Hepatocyte (in vitro differentiated cells): ENCODE measurements around the gene THY1. TPM values are rescaled to one million over a fixed set of nuclear protein-coding genes. Genes with fewer than 3 reads are reported as not detected.

ENCODE experiments used
- DNase-seq: peaks from one replicate; pipeline ENCODE4 v3.0.0-alpha.2; 2016; ENCODE audit warnings: low spot score
- H2AFZ ChIP-seq: fragments of 200-600 bp; sonication (generic); 2 replicates; pipeline ENCODE4 v1.6.0; 2016; ENCODE audit warnings: antibody characterized with exemption, mild to moderate bottlenecking
- H3K27ac ChIP-seq: fragments of 200-600 bp; sonication (generic); 2 replicates; pipeline ENCODE4 v1.5.1; 2016; ENCODE audit warnings: mild to moderate bottlenecking
- H3K27me3 ChIP-seq: fragments of 200-600 bp; sonication (generic); 2 replicates; pipeline ENCODE4 v1.6.1; 2016
- H3K36me3 ChIP-seq: fragments of 200-600 bp; sonication (generic); replicated peaks from 2 replicates; pipeline ENCODE4 v1.5.1; 2016; ENCODE audit warnings: low read depth; ENCODE audit not compliant: insufficient read depth
- H3K4me1 ChIP-seq: fragments of 200-600 bp; sonication (generic); 2 replicates; pipeline ENCODE4 v1.5.1; 2016; ENCODE audit warnings: mild to moderate bottlenecking, moderate library complexity; ENCODE audit not compliant: insufficient read depth
- H3K4me2 ChIP-seq: fragments of 200-600 bp; sonication (generic); 2 replicates; pipeline ENCODE4 v1.6.0; 2016
- H3K4me3 ChIP-seq: fragments of 200-600 bp; sonication (generic); 2 replicates; pipeline ENCODE4 v1.5.1; 2016; ENCODE audit warnings: mild to moderate bottlenecking
- H3K79me2 ChIP-seq: fragments of 200-600 bp; sonication (generic); 2 replicates; pipeline ENCODE4 v1.6.0; 2017; ENCODE audit warnings: mild to moderate bottlenecking
- H3K9me2 ChIP-seq: fragments of 200-600 bp; sonication (generic); replicated peaks from 2 replicates; pipeline ENCODE4 v1.6.0; 2017; ENCODE audit warnings: mild to moderate bottlenecking; ENCODE audit not compliant: insufficient read depth
- H3K9me3 ChIP-seq: fragments of 200-600 bp; sonication (generic); 2 replicates; pipeline ENCODE4 v1.5.1; 2016; ENCODE audit warnings: low read depth, mild to moderate bottlenecking
- H4K20me1 ChIP-seq: fragments of 200-600 bp; sonication (generic); 2 replicates; pipeline ENCODE4 v1.6.0; 2016; ENCODE audit warnings: mild to moderate bottlenecking; ENCODE audit not compliant: insufficient read depth, poor library complexity, severe bottlenecking
- EZH2 ChIP-seq: fragments of 200-600 bp; sonication (generic); IDR thresholded peaks from 2 replicates; pipeline ENCODE4 v1.6.1; 2016; ENCODE audit warnings: antibody characterized with exemption, mild to moderate bottlenecking, borderline replicate concordance
- EZH2phosphoT487 ChIP-seq: fragments of 200-600 bp; sonication (generic); IDR thresholded peaks from one replicate; pipeline ENCODE4 v1.6.1; 2018; ENCODE audit warnings: antibody characterized with exemption, mild to moderate bottlenecking, low read depth, moderate library complexity; ENCODE audit not compliant: unreplicated experiment, severe bottlenecking
- WGBS: methylation state at CpG from one replicate; pipeline ENCODE4 v1.1.6; 2016; ENCODE audit warnings: low lambda C conversion rate; ENCODE audit errors: missing lambda C conversion rate; 5-methylcytosine and 5-hydroxymethylcytosine counted together
- polyA plus RNA-seq: library from polyadenylated mRNA; unstranded; fragments of >200 nt; fragmentation: Nextera tagmentation; extraction: Ambion mirVana; gene quantifications from 2 replicates; pipeline ENCODE4 v1.2.1, GENCODE V29; 2016
- total RNA-seq: library from RNA; depleted of rRNA; stranded (reverse); fragments of >200 nt; gene quantifications from 2 replicates; pipeline ENCODE4 v1.2.3, GENCODE V29; 2014
- TF ChIP-seq, protein P1 (sequence below): fragments of 200-600 bp; sonication (generic); IDR thresholded peaks from 2 replicates; pipeline ENCODE4 v1.5.1; 2016; ENCODE audit warnings: antibody characterized with exemption, mild to moderate bottlenecking; ENCODE audit not compliant: poor library complexity

THY1 gene
- total and polyA plus RNA-seq, 2 experiments from 2014 or later: 52.1 to 156 TPM

- Histone ChIP-seq H3K4me3 (no peak overlapping the region), H3K9me2 (no peaks in the 10 kb centered on the region), H3K27ac (no peak overlapping the region), H3K36me3 (no peaks in the 10 kb centered on the region), H3K9me3 (no peaks in the 10 kb centered on the region), H2AFZ (no peak overlapping the region), H3K4me2 (no peak overlapping the region), H3K27me3 (no peaks in the 10 kb centered on the region), H3K4me1 (no peaks in the 10 kb centered on the region), H3K79me2 (no peaks in the 10 kb centered on the region), H4K20me1 (no peaks in the 10 kb centered on the region)
- 85% methylated on average over 7 of the region's 7 CpGs for WGBS
- DNase-seq: no peak
- TF ChIP-seq, protein P1, sequence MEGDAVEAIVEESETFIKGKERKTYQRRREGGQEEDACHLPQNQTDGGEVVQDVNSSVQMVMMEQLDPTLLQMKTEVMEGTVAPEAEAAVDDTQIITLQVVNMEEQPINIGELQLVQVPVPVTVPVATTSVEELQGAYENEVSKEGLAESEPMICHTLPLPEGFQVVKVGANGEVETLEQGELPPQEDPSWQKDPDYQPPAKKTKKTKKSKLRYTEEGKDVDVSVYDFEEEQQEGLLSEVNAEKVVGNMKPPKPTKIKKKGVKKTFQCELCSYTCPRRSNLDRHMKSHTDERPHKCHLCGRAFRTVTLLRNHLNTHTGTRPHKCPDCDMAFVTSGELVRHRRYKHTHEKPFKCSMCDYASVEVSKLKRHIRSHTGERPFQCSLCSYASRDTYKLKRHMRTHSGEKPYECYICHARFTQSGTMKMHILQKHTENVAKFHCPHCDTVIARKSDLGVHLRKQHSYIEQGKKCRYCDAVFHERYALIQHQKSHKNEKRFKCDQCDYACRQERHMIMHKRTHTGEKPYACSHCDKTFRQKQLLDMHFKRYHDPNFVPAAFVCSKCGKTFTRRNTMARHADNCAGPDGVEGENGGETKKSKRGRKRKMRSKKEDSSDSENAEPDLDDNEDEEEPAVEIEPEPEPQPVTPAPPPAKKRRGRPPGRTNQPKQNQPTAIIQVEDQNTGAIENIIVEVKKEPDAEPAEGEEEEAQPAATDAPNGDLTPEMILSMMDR: no peak
- TF ChIP-seq EZH2phosphoT487: no peak
Measured at GRCh38 chr11:119391275-119391674, 31.7 kb downstream of the THY1 start.

DNA sequence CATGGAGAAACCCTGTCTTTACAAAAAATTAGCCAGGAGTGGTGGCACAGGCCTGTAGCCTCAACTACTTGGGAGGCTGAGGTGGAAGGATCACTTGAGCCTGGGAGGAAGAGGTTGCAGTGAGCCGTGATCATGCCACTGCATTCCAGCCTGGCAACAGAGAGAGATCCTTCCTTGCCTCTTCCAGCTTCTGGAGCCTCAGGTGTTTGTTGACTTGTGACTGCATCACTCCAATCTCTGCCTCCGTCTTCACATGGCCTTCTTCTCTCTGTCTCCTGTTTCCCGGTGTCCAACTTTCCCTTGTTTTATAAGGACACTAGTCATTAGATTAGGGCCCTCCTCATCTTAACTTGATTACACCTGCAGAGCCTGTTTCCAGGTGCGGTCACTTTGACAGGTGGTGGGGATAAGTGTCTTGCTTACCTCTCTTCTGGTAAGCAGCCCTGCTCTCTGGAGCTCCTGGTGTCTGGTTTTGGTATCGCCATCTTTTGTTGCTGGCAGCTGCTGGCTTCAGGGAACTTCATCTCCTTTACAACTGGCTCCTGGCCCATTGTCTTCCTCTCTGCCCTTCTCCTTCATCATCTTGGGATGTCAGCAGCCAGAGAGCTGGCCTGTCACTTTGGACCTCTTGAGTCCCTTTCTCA, 33.2 kb downstream of the THY1 start:
- Histone ChIP-seq H3K4me1 (no peaks in the 10 kb centered on the region), H3K4me2 (no peak overlapping the region), H4K20me1 (no peaks in the 10 kb centered on the region), H3K9me2 (no peaks in the 10 kb centered on the region), H3K79me2 (no peaks in the 10 kb centered on the region), H3K36me3 (no peaks in the 10 kb centered on the region), H3K9me3 (no peaks in the 10 kb centered on the region), H3K4me3 (no peak overlapping the region), H3K27ac (no peak overlapping the region), H2AFZ (no peak overlapping the region), H3K27me3 (peaks cover under 1% of the 10 kb centered on the region)
- WGBS: 71% methylated on average over 5 of the region's 5 CpGs
- DNase-seq: no peak
- TF ChIP-seq EZH2: no peak
- TF ChIP-seq, protein P1: peak; percentile 9

DNA sequence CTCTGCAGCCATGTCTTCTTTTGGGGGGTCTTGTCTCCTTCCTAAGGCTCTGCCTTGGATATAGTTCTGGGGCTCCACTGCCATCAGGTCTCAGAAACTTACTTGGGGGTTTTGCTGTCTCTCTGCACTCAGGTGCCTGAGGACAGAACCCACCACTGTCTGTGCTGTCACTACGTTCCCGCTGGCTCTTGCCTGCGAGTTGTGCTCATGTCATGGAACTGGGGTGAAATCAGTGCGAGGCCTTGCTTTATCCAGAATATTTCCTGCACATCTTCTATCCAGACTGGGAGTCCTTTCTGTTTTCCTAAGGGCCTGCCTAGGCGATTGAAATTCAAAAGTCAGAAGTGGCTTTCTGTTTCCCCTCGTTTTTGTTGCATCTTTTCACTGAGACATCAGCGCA, 34.9 kb downstream of the THY1 start:
- Histone ChIP-seq H3K79me2 (no peaks in the 10 kb centered on the region), H3K27ac (no peak overlapping the region), H4K20me1 (no peaks in the 10 kb centered on the region), H2AFZ (no peak overlapping the region), H3K4me2 (no peak overlapping the region), H3K4me3 (no peak overlapping the region), H3K9me3 (no peaks in the 10 kb centered on the region), H3K9me2 (no peaks in the 10 kb centered on the region), H3K4me1 (no peaks in the 10 kb centered on the region), H3K36me3 (no peaks in the 10 kb centered on the region), H3K27me3 (peaks cover 10% of the 10 kb centered on the region)
- TF ChIP-seq EZH2 (no peak), EZH2phosphoT487 (no peak)
- TF ChIP-seq, protein P1: no peak
- 88% methylated on average over 7 of the region's 7 CpGs for WGBS
- no peak for DNase-seq
